MCF 10A (cell line): ENCODE data around the gene SMAD6. TPM values are rescaled to one million over a fixed set of nuclear protein-coding genes. Genes with fewer than 3 reads are reported as not detected.

ENCODE experiments used
- BruUV-seq: library from RNA; stranded (reverse); fragments of 400-500 nt; replicated peaks from 2 replicates; lab custom pipeline; 2021; lab: Mats Ljungman, UMichigan
- CTCF ChIA-PET: fragments of 300-600 bp; sonication (Branson Sonifier 250); formaldehyde crosslinking; extraction: SDS; loops from one replicate; lab custom pipeline; 2021; ENCODE audit warnings: antibody characterized with exemption, inconsistent platforms; lab: Yijun Ruan, JAX
- POLR2A ChIA-PET: fragments of 300-600, 350-650 bp; sonication (Branson Sonifier 250); formaldehyde crosslinking; extraction: SDS; loops from one replicate; lab custom pipeline; 2020; ENCODE audit warnings: antibody characterized with exemption, inconsistent platforms; lab: Yijun Ruan, JAX
- DNase-seq: peaks from one replicate; pipeline ENCODE4 v3.0.0-alpha.2; 2018; ENCODE audit not compliant: unreplicated experiment
- H3K27ac Mint-ChIP-seq: one replicate; pipeline ENCODE4 v1.8.0; 2022; ENCODE audit warnings: mild to moderate bottlenecking, low read depth, mixed read lengths; ENCODE audit not compliant: unreplicated experiment
- H3K27me3 Mint-ChIP-seq: one replicate; pipeline ENCODE4 v1.8.0; 2022; ENCODE audit warnings: mixed read lengths; ENCODE audit not compliant: insufficient read depth, unreplicated experiment
- H3K36me3 Mint-ChIP-seq: one replicate; pipeline ENCODE4 v1.8.0; 2022; ENCODE audit warnings: mild to moderate bottlenecking, moderate library complexity, mixed read lengths; ENCODE audit not compliant: insufficient read depth, unreplicated experiment
- H3K4me1 Mint-ChIP-seq: one replicate; pipeline ENCODE4 v1.8.0; 2022; ENCODE audit warnings: mixed read lengths; ENCODE audit not compliant: insufficient read depth, unreplicated experiment
- H3K4me3 Mint-ChIP-seq: one replicate; pipeline ENCODE4 v1.8.0; 2022; ENCODE audit warnings: mild to moderate bottlenecking, moderate library complexity, mixed read lengths; ENCODE audit not compliant: unreplicated experiment
- H3K9me3 Mint-ChIP-seq: one replicate; pipeline ENCODE4 v1.8.0; 2022; ENCODE audit warnings: mixed read lengths; ENCODE audit not compliant: unreplicated experiment
- CTCF ChIP-seq: fragments of 200-600 bp; IDR thresholded peaks from one replicate; pipeline ENCODE4 v1.8.0; 2022; ENCODE audit warnings: antibody characterized with exemption, mild to moderate bottlenecking; ENCODE audit not compliant: unreplicated experiment
- intact Hi-C: fragments of 100-400 bp; cut with micrococcal nuclease; formaldehyde crosslinking; loops from 2 replicates; pipeline ENCODE4 v1.14.1; 2022
- total RNA-seq: library from RNA; stranded (reverse); gene quantifications from 2 replicates; pipeline ENCODE4 v1.2.3, GENCODE V29; 2022

Gene SMAD6
- total RNA-seq, 1 experiment from 2014 or later = not detected

GRCh38 chr15:66753687-66754377 is 51.8 kb downstream of the SMAD6 start:
- Mint-ChIP-seq H3K36me3 (no peaks in the 10 kb centered on the region), H3K9me3 (peaks cover 15% of the 10 kb centered on the region), H3K4me1 (peaks cover 9% of the 10 kb centered on the region), H3K27me3 (no peaks in the 10 kb centered on the region), H3K27ac (no peak overlapping the region), H3K4me3 (no peak overlapping the region)
- ChIA-PET CTCF (interaction anchor here (0.6 to 1.2 kb wide), 3 partner anchors 22 to 391 kb away, joined by 3 to 6 read pairs (median 4); no protein-coding TSS in a partner anchor), POLR2A (no interaction called here)
- no peak for TF ChIP-seq CTCF
- intact Hi-C loops = no loop called here
- no TSS peak for BruUV-seq
- DNase-seq = no peak

GRCh38 chr15:66754789-66755188 is 52.8 kb downstream of the SMAD6 start:
- H3K4me3 Mint-ChIP-seq = no peak overlapping the region
- H3K36me3 Mint-ChIP-seq = no peaks in the 10 kb centered on the region
- ChIA-PET POLR2A (no interaction called here), CTCF (interaction anchor here (0.6 to 1.2 kb wide), 3 partner anchors 19 to 57 kb away, joined by 3 to 6 read pairs (median 4); no protein-coding TSS in a partner anchor)
- intact Hi-C loops = no loop called here
- peaks cover 14% of the 10 kb centered on the region for H3K4me1 Mint-ChIP-seq
- TF ChIP-seq CTCF = no peak
- peaks cover 15% of the 10 kb centered on the region for H3K9me3 Mint-ChIP-seq
- DNase-seq = no peak
- H3K27ac Mint-ChIP-seq = no peak overlapping the region
- BruUV-seq = no TSS peak
- H3K27me3 Mint-ChIP-seq = no peaks in the 10 kb centered on the region

- H3K4me1 Mint-ChIP-seq = peaks cover 11% of the 10 kb centered on the region
- POLR2A ChIA-PET = no interaction called here
- no TSS peak for BruUV-seq
Measured at GRCh38 chr15:66755298-66756068, 53.4 kb downstream of the SMAD6 start.

More at GRCh38 chr15:66755298-66756068, 53.4 kb downstream of the SMAD6 start:
- H3K9me3 Mint-ChIP-seq = peaks cover 15% of the 10 kb centered on the region
- no peak for DNase-seq
- H3K36me3 Mint-ChIP-seq = no peaks in the 10 kb centered on the region
- H3K27ac Mint-ChIP-seq = no peak overlapping the region
- H3K27me3 Mint-ChIP-seq = no peaks in the 10 kb centered on the region
- intact Hi-C loops = no loop called here
- CTCF ChIA-PET = interaction anchor here (0.6 to 1.1 kb wide), 3 partner anchors 12 to 96 kb away, joined by 3 read pairs; no protein-coding TSS in a partner anchor
- H3K4me3 Mint-ChIP-seq = no peak overlapping the region
- TF ChIP-seq CTCF = no peak
